GM21367 (cell line): Measurements from ENCODE around the gene PRRT3.

ENCODE experiments used
- ATAC-seq: cut with Tn5 transposase; IDR thresholded peaks from one replicate; pipeline ENCODE4 v1.9.1; 2021; ENCODE audit not compliant: unreplicated experiment

PRRT3 gene

DNA sequence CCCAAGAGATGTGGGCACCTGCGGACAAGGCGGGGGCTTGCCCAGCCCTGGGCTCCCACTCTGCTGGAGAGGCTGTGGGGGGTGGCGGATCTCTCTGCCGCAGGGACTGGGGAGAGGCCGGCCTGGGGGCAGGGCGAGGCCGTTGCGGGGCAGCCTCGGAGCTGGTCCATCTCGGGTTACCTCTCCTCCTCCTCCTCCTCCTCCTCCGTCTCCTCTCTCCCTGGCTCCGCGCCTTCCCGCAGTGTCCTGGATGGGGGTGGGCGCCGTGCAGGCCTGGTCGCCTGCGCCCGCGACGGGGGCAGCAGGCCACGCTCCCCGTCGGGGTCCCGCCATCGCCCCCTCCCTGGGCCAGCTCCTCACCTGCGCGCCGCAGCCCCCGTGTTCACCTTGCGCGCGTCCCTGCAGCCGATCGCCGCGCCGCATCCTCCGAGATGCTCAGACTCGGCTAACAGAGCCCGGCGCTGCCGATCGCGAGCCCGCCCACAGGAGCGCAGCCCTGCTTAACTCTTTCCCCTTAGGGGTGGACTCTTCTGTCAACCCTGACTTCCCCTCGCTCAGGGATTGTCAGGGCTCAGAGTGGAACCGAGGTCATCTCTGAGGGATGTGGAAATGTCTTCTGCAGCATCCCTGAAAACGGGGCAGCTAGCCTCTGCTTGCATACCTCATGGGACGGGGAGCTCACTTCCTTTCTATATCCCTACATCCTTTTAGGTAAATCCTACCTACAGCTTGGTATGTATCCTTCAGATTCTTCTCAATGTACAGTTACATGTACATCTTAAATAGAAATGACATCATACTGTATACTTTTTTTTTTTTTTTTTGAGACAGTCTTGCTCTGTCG is at the start of gene PRRT3:
Gene PRRT3 (minus strand): TSS at position 447 of the 844 bp plus-strand sequence. CDS start 2,293 bp downstream, outside the sequence.
- ATAC-seq: peak; percentile 66

DNA sequence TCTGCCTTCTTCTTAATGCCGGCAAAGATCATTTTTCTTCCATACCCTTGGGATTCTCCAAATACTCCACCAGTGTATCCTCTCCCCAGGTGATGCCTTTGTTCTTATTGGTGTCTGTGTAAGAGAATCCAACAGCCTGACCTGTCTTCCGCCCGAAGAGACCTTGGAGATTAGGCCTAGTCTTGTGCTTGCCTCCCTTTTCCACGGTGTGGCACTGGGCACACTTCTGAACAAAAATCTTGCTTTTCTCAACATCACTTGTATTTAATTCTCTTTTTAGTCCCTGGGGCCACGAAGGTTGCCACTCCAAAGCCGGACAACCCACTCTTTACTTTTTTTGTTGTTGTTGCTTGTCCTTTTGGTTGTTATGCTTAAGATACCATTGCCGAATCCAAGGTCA is 48.5 kb upstream of the PRRT3 start:
- no peak for ATAC-seq

DNA sequence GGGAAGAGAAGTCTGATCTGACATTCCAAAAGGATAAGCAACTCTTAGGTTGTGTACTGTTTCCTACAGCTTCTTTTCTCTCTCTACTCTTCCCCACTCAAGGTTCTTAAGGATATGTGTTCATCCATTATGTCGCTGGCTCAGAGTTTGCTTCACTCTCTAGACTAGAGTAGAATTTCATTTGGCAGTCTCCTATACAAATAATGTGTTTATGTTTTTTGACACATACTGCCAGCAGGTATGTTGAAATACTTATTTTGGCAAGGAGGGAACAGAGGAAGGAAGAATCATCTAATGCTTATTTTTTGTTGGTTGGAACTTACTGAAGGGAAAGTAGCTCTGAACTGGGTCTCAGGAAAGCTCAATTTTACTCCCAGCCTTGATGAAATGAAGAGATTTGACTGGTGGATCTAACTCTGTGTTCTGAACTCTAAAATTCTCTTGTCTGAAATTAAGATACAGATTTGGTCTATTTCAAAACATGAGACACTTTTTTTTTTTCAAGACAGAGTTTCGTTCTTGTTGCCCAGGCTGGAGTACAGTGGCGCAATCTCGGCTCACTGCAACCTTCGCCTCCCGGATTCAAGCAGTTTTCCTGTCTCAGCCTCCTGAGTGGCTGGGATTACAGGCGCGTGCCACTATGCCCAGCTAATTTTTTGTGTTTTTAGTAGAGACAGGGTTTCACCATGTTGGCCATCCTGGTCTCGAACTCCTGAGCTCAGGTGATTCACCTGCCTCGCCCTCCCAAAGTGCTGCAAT is 42.1 kb upstream of the PRRT3 start:
- ATAC-seq: no peak

DNA sequence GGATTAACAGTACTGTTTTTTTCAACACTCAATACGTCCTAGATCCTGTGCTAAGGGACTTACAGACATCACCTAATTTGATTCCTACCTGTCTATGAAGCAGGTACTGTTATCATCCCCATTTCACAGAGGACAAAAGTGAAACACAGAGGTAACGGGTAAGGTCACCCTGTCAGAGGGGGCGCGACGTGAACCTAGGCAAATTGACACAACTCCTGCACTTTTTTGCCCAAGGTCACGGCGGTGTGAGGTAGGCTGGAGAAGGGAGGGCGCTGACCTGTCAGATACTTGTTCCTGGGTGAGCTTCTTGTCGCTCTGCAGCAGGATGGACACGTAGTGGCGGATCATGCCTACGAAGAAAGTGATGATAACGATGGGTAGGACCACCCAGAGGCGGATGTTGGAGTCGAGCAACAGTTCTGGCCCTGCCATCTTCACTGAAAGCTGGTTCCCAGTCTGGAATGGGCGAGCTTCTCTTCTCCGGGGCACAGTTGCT is 34.1 kb upstream of the PRRT3 start:
- ATAC-seq: peak; percentile 27

DNA sequence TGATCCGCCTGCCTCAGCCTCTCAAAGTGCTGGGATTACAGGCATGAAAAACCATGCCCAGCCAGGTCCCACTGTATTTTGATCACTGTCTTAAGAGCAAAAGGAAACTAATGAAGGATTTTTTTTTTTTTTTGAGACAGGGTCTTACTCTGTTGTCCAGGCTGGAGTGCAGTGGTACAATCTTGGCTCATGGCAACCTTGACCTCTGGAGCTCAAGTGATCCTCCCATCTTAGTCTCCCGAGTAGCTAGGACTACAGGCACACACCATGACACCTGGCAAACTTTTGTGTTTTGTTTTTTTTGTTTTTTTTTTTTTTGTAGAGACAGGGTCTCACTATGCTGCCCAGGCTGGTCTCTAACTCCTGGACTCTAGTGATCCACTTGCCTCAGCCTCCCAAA is 28.0 kb upstream of the PRRT3 start:
- ATAC-seq: no peak

DNA sequence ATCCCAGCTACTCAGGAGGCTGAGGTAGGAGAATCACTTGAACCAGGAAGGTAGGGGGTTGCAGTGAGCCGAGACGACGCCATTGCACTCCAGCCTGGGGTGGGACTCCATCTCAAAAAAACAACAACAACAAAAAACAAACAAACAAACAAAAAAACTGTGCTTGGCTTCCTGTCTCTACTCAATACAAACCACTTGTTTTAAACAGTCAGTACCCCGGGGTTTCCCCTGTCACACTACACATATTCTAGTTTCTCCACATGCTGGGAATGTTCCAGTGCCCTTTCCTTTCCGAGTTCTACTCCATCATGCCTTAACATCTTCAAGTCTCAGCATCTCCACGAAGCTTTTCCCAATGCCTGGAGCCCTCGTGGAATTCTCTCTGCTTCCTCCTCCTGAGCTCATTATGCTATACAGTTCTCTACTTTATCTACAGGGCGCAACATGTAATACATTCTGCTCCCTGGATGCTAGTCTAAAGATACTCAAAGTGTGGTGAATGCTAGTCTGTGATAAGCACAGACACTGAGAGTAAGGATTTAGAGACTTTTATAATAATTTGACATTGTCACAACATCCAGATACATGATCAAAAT is 26.6 kb upstream of the PRRT3 start:
- no peak for ATAC-seq

DNA sequence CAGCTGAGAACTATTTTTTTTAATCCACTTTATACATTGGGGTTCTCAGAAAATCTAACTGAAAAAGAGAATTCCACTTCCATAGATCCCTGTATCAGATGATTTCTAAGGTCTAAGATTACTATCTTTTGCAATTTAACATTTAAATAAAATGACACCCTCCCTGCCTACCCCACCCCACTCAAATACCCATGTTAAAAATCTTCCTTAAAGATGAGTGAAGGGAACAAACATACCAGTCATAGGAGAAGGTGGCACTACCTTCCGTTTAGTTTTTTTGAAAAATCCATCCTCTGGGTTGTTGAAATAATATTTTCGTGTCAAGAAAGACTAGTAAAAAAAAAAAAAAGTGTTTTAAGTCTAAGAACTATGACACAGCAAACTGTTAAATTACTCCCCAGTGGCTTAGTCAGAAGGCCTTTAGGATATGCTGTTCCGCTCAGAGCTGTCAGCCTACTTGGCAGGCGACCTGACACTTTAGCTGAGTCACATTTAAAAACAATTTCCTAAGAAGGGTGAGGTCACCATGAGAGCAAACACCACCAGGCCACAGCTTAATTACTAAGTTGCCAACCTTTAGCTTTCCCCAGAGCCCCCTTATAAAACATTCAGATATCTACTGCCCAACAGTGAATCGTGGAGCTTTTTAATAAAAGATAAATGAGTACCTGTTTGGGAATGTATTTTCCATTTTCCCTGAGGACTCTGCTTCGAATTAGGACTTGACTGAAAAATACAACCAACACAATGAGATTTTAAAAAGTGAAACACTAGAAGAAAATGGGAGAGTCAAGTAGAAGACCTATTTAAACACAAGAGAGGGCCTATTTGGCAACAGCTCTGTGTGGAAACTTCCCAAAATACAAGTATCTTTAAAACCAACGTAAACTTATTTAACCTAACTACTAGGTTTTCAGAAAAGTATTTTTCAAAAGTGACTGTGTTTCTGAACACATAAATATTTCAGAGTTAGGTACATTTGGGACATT is 24.8 kb upstream of the PRRT3 start:
- no peak for ATAC-seq

DNA sequence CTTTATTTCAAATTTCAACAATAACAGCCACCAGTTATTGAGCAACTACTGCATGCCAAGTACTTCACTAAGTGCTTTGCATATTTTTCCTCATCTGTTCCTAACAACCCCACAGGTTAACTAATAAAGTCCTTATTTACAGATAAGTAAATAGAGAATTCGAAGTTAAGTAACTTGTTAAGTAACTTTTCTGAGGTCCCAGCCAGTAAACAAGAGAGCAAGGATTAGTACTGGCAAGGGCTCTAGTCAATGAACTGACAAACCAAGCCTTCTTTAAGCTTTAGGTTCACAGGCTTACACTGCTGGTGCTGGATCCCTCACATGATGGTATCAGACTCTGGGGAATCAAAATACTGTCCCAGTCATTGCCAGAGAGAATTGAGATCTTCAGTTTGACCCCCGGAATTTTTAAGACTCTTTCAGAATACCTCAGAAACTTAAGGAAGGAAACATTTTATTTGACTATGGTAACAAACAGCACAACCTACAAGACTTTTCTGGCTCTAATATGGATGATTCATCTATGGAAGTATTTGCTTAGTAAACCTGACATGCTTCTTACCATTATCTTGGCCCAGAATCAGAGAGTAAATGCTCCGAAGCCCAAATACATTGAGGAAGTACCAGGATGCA is 17.9 kb upstream of the PRRT3 start:
- no peak for ATAC-seq

DNA sequence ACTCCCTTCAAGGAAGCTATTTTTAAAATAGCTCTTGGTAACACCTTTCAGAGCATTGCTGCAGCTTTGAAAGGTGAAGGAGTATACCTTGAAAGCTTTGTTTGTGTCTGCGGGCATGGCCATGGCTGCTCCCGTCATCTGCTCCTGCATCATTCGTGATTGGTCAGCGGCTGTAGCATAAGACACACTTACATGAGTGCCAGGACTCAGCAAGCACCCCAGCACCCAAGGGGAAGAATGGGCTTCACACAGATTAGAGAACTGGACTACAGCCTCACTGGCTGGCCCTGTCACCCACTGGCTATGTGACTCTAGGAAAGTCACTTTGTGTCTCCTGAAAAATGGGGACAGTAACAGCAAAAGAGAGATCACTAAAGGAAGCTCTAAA is 17.4 kb upstream of the PRRT3 start:
- no peak for ATAC-seq

DNA sequence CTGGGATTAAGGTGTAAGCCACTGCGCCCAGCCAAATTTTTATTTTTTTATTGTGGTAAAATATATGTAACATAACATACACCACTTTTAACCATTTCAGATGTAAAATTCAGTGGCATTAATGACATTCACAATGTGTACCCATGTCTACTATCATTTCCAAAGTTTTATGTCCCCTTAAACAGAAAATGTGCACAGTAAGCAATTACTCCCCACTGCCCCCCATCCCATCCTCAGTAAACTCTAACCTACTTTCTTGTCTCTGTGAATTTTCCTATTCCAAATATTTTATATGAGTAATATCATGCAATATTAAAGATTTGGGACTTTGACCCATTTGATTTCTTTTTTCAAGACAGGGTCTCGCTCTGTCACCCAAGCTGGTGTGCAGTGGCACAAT is 14.6 kb upstream of the PRRT3 start:
- ATAC-seq: no peak

DNA sequence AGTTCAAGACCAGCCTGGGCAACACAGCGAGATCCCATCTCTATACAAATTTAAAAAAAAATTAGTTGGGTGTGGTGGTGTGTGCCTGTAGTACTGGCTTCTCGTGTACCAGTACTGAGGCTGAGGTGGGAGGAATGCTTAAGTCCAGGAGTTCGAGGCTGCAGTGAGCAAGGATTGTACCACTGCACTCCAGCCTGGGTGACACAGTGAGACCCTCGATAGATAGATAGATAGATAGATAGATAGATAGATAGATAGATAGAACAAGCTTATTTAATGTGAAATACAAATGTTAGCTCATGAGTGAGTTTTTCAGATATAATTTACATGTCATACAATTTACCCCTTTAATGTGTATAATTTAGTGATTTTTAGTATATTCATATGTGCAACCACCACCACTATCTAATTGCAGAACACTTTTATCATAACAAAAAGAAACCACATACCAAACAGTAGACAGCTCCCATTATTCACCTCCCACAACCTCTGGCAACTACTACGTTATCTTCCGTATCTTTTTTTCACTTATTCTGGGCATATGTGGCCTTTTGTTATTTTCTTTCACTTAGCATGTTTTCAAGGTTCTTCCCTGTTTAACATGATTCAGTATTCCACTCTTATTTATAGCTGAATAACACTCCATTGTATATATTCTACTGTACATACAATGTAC is 13.1 kb upstream of the PRRT3 start:
- no peak for ATAC-seq

DNA sequence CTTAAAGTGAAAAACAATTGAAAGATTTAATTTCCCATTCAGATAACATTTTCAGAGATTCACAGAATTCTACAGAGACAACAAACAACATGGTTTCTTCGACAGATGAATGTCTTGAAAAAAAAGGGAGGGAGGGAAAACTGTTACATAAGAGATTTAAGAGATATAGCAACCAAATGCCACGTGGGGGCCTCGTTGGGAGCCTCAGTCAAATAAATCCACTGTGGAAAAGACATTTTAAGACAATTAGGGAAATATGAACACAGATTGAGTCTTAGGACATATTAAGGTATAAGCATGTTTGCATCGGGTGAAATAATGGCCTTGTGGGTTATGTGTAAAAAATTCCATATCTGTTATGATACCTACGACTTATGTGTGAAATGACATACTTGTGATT is 5.0 kb upstream of the PRRT3 start:
- no peak for ATAC-seq

DNA sequence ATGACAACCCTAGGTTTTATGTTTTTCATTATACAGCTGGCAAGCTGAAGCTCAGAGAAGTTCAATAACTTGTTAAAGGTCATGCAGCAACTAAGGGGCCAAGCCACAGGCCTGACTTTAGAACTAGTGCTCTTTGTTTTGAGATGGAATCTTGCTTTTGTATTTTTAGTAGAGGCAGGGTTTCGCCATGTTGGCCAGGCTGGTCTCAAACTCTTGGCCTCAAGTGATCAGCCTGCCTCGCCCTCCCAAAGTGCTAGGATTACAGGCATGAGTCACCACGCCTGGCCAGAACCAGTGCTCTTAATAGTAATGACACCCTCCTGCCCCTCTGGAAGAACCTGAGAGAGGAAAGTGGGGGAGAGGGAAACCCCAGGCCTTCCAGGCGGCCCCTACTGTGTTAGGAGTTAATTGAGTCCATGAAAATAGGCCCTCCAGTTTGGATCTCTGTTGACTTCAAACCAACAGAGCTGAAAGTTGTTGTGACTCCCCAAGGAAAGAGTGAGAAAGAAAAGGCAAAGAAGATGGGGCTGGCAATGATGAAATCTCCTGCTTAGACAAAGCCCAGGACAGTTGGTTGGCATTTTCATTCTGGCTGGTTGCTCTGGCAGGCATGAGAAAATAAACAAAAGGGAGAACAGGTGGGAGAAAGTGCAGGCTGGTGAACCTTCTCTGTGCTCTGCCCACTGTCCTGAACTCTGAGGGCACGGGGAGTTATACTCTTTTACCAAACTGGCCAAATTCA is 3.6 kb upstream of the PRRT3 start:
- no peak for ATAC-seq

DNA sequence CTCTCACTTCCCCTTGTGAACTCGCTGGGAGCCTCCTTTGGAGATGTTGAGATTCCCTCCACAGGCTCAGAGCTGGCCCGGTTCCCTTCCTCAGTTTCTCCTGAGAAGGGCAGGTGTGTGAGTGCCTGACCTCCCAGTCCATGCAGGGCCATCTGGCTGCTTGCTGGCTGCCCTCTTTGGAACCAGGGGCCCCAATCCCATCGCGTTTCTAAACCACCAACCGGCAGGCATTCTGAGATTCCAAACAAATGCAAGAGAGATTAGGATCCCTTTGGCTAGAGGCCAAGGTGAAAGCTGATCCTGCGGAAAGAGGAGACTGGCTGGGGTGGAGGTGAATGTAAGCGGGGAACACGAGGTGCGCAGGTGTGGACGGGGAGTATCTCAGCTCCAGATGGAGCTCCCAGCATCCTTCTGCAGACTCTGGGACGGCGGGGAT is 2.9 kb upstream of the PRRT3 start:
- no peak for ATAC-seq

DNA sequence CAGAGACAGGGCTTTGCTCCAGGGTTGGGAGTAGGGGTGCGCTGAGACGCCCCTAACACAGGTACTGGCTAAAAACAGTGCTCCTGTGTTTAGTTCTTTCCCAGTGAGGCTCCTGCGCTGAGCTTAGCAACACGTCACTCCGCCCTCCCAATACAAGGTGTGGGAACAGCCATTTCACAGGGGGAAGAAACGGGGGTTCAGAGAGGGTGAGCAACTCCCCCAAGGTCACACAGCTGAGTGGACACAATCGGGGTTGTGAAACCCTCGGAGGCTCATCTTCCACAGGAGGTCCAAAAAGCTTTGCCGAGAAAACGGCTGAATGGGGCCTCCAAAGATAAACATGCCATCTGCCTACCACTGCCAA is 628 bp downstream of the PRRT3 start:
- ATAC-seq: no peak

DNA sequence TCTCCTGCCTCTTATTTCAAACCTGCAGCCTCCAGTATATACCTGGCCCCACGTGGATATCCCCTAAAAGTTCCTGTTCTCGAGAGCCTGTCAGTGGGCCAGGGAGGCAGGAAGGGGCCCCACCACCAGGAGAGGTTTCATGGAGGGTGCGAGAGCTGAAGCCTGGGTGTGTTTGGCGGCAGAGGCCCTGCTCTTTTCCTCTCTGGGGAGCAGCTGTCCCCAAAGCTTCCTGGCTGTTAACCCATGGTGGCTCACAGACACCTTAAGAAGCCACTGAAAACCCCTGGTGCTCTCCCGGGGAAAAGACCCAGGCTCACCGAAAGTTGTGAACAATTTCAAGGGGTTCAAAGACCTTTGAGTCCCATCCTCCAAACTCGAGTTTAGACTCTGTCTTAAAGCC is 1.1 kb downstream of the PRRT3 start:
- no peak for ATAC-seq

DNA sequence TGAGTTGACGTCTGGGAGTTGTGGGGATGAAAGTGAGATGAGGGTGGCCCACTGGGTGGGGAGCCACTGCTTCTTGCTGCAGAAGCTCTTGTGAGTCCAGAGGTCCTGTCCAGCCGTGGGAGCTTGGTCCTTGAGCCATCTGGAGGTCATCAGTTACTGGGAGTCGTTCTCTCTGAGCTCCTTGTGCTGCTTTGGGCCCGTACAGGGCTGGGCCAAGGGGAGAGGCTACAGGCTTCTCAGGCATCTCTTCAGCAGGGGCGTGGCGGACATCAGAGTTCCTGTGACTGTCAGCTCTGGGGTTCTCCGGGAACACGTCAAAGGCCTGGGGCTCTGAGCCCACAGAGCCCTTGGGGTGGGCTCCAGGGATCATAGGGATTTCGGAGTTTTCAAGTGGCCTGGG is 2.6 kb downstream of the PRRT3 start:
- no peak for ATAC-seq

DNA sequence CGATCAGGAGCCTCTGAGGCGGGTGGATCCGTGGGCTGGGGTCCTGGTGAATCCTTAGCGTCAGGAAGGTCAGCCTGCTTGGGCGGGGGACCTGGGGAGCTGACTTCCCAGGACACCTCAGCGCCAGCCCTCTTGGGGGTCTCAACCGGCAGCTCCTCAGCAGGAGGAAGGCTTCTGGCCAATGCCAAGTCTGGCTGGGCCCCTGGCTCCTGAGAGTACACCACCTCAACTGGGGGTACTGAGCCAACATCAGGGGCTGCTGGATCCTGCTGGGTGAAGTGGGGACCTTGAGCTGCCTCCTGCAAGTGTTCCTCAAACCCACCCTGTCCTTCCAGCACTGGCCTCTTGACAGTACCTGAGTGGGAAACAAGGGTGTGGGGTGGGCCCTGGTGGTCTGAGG is 3.1 kb downstream of the PRRT3 start:
- no peak for ATAC-seq

DNA sequence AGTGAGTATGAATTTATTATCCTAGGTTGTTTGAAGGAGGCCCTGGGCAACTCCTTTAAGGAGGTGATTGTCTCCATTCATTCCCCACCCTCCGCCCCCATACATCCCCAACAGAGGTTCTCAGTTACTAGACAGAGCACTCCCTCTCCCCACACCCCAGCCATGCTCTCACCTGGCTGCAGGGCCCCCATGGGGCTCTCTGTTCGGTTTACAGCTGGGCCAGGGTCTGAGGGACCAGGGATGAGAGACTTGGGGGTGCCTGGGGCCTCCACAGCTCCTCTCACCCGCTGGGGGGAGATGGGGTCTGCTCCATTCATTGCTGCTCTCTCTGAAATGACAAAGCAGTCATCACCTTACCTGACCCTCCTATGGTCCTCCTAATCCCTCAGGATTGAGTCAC is 3.6 kb downstream of the PRRT3 start:
- ATAC-seq: no peak
